ENCODE results near the gene ZNF660.

ZNF660 gene

DNA sequence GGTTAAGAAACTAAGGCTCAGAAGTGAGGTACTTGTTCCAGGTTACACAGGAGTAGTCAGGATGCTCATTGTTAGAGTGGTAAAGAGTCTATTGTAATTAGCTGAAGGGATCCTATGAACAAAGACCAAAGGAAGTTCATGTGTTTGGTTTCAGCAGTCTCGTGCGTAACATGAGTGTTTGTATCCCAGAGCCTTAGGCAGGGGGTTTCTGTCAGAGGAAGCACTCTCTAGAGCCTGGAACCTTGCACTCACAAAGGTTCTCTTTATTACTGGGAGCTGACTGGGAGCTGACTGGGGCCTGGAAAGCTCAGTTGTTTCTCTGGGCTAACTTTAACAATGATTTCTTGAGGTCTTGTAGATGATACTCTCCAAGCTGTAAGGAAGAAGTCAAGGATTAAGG lies 44.0 kb downstream of the ZNF660 start:
- DNase-seq (ENCODE audit: low read depth in 2 of 3, low spot score in 1 of 3): no peak

DNA sequence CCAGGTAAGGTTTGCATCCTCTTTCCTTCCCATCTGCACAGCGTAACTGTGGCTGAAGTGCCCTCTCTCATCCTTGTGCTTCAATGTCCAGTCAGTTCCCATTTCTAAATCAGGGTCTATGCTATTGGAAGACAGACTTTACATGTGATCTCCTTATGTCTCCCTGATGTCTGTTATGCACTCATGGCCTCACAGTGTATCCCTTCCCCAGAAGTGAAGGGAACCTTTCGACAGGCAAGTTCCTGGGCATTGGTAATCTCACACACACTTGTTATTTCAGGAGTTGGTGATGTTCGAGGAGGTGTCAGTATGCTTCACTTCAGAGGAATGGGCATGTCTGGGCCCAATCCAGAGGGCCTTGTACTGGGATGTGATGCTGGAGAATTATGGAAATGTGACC lies 47.4 kb downstream of the ZNF660 start:
- no peak for DNase-seq (ENCODE audit: low read depth in 2 of 3, low spot score in 1 of 3)

DNA sequence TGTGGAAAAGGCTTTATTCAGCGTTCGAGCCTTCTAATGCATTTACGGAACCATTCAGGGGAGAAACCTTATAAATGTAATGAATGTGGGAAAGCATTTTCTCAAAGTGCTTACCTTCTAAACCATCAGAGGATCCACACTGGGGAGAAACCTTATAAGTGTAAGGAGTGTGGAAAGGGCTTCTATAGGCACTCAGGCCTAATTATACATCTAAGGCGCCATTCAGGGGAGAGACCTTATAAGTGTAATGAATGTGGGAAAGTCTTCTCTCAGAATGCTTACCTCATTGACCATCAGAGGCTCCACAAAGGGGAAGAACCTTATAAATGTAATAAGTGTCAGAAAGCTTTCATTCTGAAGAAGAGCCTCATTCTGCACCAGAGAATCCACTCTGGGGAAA lies 57.6 kb downstream of the ZNF660 start:
- no peak for DNase-seq (ENCODE audit: low read depth in 2 of 3, low spot score in 1 of 3)

DNA sequence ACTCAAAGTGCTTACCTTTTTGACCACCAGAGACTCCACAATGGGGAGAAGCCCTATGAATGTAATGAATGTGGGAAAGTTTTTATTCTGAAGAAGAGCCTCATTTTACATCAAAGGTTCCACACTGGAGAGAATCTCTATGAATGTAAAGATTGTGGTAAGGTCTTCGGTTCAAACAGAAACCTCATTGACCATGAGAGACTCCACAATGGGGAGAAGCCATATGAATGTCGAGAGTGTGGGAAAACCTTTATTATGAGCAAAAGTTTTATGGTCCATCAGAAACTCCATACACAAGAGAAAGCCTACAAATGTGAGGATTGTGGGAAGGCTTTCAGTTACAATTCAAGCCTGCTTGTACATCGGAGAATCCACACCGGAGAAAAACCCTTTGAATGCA lies 58.3 kb downstream of the ZNF660 start:
- no peak for DNase-seq (ENCODE audit: low read depth in 2 of 3, low spot score in 1 of 3)

DNA sequence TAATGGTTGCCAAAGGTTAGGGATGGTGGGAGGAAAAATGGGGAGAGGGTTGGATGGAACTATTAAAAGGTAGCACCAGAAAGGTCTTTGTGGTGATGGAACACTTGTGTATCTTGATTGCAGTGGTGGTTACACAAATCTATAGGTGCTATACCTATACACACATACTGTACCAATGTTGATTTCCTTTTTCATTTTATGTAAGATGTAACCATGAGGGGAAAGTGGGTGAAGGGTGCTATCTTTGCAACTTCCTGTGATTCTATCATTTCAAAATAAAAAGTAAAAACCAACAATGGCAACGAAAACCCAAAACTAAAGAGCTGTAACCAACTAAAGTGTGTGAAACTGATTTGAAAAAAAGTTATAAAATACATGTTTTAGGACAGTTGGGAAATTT lies 63.0 kb downstream of the ZNF660 start:
- DNase-seq (ENCODE audit: low read depth in 2 of 3, low spot score in 1 of 3): no peak

DNA sequence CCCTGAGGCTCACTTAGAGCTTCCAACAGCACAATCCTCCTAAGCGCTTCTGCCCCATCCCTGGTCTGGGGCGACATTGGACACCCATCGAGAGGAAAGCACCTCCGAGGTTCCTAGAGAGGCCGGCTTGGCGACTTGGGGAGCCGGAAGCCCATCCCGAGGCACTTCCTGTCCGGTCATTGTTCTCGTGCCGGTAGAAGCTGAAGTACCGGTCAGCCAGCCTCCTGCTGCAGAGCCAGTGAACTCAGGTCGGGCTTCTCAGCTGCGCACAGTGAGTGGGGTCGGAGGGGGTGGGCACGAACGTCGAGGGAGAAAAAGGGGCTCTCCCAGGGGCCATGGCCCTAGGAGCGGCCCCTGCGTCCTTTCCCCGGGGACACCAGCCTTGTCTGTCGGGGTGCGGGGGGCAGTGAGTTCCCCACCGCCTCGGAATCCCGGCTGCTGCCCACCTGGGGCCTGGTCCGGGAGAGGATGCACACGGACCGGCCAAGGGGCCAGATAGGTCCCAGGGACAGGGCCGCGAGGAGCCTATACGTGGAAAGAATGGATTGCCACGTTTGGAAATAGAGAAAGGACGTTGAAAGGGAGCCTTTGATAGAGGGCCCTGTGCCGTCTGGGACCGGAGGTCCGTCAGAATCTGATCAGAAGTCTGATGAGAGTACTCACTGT lies 63.9 kb downstream of the ZNF660 start, which contains the start of gene ZNF35:
Gene ZNF35 (plus strand): TSS at position 169 of the 666 bp plus-strand sequence. CDS start 2,336 bp downstream, outside the sequence.
- peak in 2 of 3 donors; percentile 12 to 28 for DNase-seq (ENCODE audit: low read depth in 2 of 3, low spot score in 1 of 3)
